HepG2 (cell line): ENCODE results near the gene CKAP2L. TPM values are rescaled to one million over a fixed set of nuclear protein-coding genes. Genes with fewer than 3 reads are reported as not detected.

Experiments
- CBX5 ChIP-seq: sonication (generic); formaldehyde crosslinking; IDR thresholded peaks from 2 replicates; pipeline ENCODE4 v1.4.0; 2020; ENCODE audit warnings: missing genetic modification reagents, borderline replicate concordance
- DMTF1 ChIP-seq: sonication (generic); formaldehyde crosslinking; IDR thresholded peaks from 2 replicates; pipeline ENCODE4 v1.4.0; 2020; ENCODE audit warnings: mild to moderate bottlenecking, missing genetic modification reagents
- ETV5 ChIP-seq: IDR thresholded peaks from 2 replicates; pipeline ENCODE4 v1.6.1; 2018; ENCODE audit warnings: missing biosample characterization, missing genetic modification reagents, inconsistent platforms, borderline replicate concordance
- GTF3A ChIP-seq: sonication (generic); formaldehyde crosslinking; conservative IDR thresholded peaks from 2 replicates; pipeline ENCODE4 v1.4.0; 2020; ENCODE audit warnings: mild to moderate bottlenecking, missing genetic modification reagents
- NFKBIZ ChIP-seq: IDR thresholded peaks from 2 replicates; pipeline ENCODE4 v1.6.1; 2018; ENCODE audit warnings: missing genetic modification reagents, missing compliant biosample characterization
- RBFOX2 ChIP-seq: fragments of 200-400 bp; formaldehyde crosslinking; IDR thresholded peaks from 2 replicates; pipeline ENCODE4 v1.6.1; 2017; ENCODE audit warnings: low read depth, mild to moderate bottlenecking, low read length
- RELA ChIP-seq: sonication (generic); formaldehyde crosslinking; IDR thresholded peaks from 2 replicates; pipeline ENCODE4 v1.4.0; 2020; ENCODE audit warnings: missing genetic modification reagents
- SAP130 ChIP-seq: IDR thresholded peaks from 2 replicates; pipeline ENCODE4 v1.6.1; 2016; ENCODE audit warnings: low read depth
- SETDB1 ChIP-seq: sonication (generic); formaldehyde crosslinking; IDR thresholded peaks from 2 replicates; pipeline ENCODE4 v1.5.1; 2020; ENCODE audit warnings: missing genetic modification reagents, mild to moderate bottlenecking, borderline replicate concordance
- SNAI1 ChIP-seq: sonication (generic); formaldehyde crosslinking; IDR thresholded peaks from 2 replicates; pipeline ENCODE4 v1.5.0; 2020; ENCODE audit warnings: mild to moderate bottlenecking, missing genetic modification reagents, borderline replicate concordance
- SRY ChIP-seq: sonication (generic); formaldehyde crosslinking; IDR thresholded peaks from 2 replicates; pipeline ENCODE4 v1.8.0; 2022; ENCODE audit warnings: mild to moderate bottlenecking, missing genetic modification reagents
- ZNF24 ChIP-seq: fragments of 450-650 bp; IDR thresholded peaks from 2 replicates; pipeline ENCODE4 v1.6.1; 2017; ENCODE audit warnings: antibody characterized with exemption, mild to moderate bottlenecking
- ZNF282 ChIP-seq: fragments of 450-650 bp; IDR thresholded peaks from 2 replicates; pipeline ENCODE4 v1.6.1; 2018; ENCODE audit not compliant: partially characterized antibody
- ZNF30 ChIP-seq: sonication (generic); formaldehyde crosslinking; IDR thresholded peaks from 2 replicates; pipeline ENCODE4 v1.5.0; 2020; ENCODE audit warnings: mild to moderate bottlenecking, missing genetic modification reagents
- ZNF589 ChIP-seq: sonication (generic); formaldehyde crosslinking; conservative IDR thresholded peaks from 2 replicates; pipeline ENCODE4 v1.8.0; 2022; ENCODE audit warnings: mild to moderate bottlenecking, moderate library complexity, missing genetic modification reagents
- ZNF720 ChIP-seq: sonication (generic); formaldehyde crosslinking; IDR thresholded peaks from 2 replicates; pipeline ENCODE4 v1.4.0; 2020; ENCODE audit warnings: missing genetic modification reagents
- ZNF782 ChIP-seq: sonication (generic); formaldehyde crosslinking; IDR thresholded peaks from 2 replicates; pipeline ENCODE4 v1.4.0; 2020; ENCODE audit warnings: missing genetic modification reagents, mild to moderate bottlenecking, borderline replicate concordance
- ZNF841 ChIP-seq: sonication (generic); formaldehyde crosslinking; IDR thresholded peaks from 2 replicates; pipeline ENCODE4 v1.8.1; 2023; ENCODE audit warnings: missing genetic modification reagents, borderline replicate concordance
- polyA plus RNA-seq, 8 experiments: library from polyadenylated mRNA; depleted of rRNA in 3 of 8; stranded (reverse) in 7 of 8; unstranded in 1 of 8; fragments of >200 nt; fragmentation: Illumina TruSeq in 4 of 8; extraction: Trizol in 4 of 8; gene quantifications; 2 replicates each; pipeline versions ENCODE4 v1.2.1 to v1.2.3, GENCODE V29; 2011 to 2016; ENCODE audit warnings: low read depth in 4 of 8, missing spikeins in 1 of 8, mixed read lengths in 1 of 8; ENCODE audit not compliant: insufficient read depth in 1 of 8
- total RNA-seq, 5 experiments: library from RNA; depleted of rRNA; stranded (reverse); fragments of >200 nt; fragmentation: Illumina TruSeq; extraction: Trizol; gene quantifications; 2 replicates each; pipeline ENCODE4 v1.2.3, GENCODE V29; 2016; ENCODE audit warnings: low read depth in 1 of 5
- TF ChIP-seq, protein P1 (sequence below): sonication (generic); formaldehyde crosslinking; IDR thresholded peaks from 2 replicates; pipeline ENCODE4 v1.5.0; 2020; ENCODE audit warnings: mild to moderate bottlenecking, missing genetic modification reagents, borderline replicate concordance

Gene CKAP2L
- total and polyA plus RNA-seq, 2 of the 13 experiments (the other 11 are each of a cell fraction or from before 2014, with no cell fraction given): 7.1 to 9.5 TPM

DNA sequence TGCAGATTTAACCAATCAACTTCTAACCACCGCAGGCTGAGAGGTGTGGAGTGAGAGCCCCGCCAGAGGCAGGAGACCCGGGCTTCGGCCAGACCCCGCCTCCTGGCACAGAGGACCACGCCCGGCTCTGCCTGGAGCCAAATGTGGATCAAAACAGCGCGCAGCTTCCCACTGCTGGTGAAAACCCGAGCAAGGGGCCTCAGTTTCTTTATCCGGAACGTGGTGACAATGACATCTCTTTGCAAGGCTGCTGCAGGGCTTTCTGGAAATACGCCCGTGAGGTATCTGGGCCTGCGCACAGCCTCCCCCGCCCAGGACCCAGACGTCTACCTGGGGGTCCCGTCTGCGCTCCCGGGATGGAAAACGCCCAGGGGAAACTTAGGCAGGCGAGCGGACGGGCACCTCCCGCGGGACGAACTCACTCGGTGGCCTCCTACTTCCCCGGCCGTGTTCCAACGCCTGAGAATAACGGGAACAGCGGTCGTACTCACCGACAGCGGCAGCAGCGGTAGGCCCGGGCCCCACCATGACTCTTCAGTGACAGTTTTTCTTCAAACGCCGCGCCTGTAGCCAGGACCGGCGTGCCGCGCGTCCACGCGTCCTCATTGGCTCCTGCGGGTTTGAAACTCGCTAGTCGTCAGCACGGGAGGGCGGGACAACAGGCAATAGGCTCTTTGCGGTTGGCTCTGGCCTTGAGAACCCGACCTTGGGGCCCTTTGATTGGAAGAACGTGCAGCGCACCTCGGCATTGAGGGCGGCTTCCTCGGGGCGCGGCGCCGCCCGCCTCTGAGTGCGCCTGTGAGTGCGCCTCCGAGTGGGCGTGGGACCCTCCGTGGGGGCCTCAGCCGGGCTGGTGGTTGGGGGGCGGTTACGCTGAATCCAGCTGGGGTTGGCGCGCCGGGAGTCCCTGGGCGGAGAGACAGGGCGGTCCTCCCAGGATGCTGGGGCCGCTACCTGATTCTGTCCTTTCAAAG, at the start of gene CKAP2L (continued):
- TF ChIP-seq, protein P1, sequence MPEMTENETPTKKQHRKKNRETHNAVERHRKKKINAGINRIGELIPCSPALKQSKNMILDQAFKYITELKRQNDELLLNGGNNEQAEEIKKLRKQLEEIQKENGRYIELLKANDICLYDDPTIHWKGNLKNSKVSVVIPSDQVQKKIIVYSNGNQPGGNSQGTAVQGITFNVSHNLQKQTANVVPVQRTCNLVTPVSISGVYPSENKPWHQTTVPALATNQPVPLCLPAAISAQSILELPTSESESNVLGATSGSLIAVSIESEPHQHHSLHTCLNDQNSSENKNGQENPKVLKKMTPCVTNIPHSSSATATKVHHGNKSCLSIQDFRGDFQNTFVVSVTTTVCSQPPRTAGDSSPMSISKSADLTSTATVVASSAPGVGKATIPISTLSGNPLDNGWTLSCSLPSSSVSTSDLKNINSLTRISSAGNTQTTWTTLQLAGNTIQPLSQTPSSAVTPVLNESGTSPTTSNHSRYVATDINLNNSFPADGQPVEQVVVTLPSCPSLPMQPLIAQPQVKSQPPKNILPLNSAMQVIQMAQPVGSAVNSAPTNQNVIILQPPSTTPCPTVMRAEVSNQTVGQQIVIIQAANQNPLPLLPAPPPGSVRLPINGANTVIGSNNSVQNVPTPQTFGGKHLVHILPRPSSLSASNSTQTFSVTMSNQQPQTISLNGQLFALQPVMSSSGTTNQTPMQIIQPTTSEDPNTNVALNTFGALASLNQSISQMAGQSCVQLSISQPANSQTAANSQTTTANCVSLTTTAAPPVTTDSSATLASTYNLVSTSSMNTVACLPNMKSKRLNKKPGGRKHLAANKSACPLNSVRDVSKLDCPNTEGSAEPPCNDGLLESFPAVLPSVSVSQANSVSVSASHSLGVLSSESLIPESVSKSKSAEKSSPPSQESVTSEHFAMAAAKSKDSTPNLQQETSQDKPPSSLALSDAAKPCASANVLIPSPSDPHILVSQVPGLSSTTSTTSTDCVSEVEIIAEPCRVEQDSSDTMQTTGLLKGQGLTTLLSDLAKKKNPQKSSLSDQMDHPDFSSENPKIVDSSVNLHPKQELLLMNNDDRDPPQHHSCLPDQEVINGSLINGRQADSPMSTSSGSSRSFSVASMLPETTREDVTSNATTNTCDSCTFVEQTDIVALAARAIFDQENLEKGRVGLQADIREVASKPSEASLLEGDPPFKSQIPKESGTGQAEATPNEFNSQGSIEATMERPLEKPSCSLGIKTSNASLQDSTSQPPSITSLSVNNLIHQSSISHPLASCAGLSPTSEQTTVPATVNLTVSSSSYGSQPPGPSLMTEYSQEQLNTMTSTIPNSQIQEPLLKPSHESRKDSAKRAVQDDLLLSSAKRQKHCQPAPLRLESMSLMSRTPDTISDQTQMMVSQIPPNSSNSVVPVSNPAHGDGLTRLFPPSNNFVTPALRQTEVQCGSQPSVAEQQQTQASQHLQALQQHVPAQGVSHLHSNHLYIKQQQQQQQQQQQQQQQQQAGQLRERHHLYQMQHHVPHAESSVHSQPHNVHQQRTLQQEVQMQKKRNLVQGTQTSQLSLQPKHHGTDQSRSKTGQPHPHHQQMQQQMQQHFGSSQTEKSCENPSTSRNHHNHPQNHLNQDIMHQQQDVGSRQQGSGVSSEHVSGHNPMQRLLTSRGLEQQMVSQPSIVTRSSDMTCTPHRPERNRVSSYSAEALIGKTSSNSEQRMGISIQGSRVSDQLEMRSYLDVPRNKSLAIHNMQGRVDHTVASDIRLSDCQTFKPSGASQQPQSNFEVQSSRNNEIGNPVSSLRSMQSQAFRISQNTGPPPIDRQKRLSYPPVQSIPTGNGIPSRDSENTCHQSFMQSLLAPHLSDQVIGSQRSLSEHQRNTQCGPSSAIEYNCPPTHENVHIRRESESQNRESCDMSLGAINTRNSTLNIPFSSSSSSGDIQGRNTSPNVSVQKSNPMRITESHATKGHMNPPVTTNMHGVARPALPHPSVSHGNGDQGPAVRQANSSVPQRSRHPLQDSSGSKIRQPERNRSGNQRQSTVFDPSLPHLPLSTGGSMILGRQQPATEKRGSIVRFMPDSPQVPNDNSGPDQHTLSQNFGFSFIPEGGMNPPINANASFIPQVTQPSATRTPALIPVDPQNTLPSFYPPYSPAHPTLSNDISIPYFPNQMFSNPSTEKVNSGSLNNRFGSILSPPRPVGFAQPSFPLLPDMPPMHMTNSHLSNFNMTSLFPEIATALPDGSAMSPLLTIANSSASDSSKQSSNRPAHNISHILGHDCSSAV (CRISPR knock-in tag): no peak
- peak; percentile 87 for TF ChIP-seq SRY (CRISPR knock-in tag)
- 0 out of 2 replicates have a peak, but pooled peaks have one; percentile 69 for TF ChIP-seq GTF3A
- peak; percentile 100 for TF ChIP-seq SAP130 (CRISPR knock-in tag)
- TF ChIP-seq SETDB1 (CRISPR knock-in tag): no peak
- TF ChIP-seq SNAI1 (CRISPR knock-in tag): peak; percentile 82; the same call in 1 of the 2 replicates
- TF ChIP-seq RELA (CRISPR knock-in tag): peak; percentile 88
- TF ChIP-seq DMTF1 (CRISPR knock-in tag): no peak
- peak; percentile 99 for TF ChIP-seq ZNF589 (CRISPR knock-in tag)
- peak; percentile 94; the same call in 1 of the 2 replicates for TF ChIP-seq ZNF841 (CRISPR knock-in tag)
- no peak for TF ChIP-seq ZNF720 (CRISPR knock-in tag)
- no peak for TF ChIP-seq ZNF24
- TF ChIP-seq NFKBIZ (CRISPR knock-in tag): 0 out of 2 replicates have a peak, but pooled peaks have one; percentile 26
- no peak; the same call in 1 of the 2 replicates for TF ChIP-seq ZNF782 (CRISPR knock-in tag)
- no peak for TF ChIP-seq ZNF282
- TF ChIP-seq ETV5 (CRISPR knock-in tag): peak; percentile 29
- no peak for TF ChIP-seq ZNF30 (CRISPR knock-in tag)
- peak; percentile 87 for TF ChIP-seq RBFOX2
- TF ChIP-seq CBX5 (CRISPR knock-in tag): no peak
